Astrocyte of the hippocampus (primary cell): ENCODE measurements around the gene SSBP3.
A peak's percentile ranks its signal among the peaks of the same experiment; 100 is the strongest.
"Not testable (repeated sequence)": the region's sequence is repeated elsewhere in the genome, so short reads cannot be mapped to it uniquely, and the experiment has no call there.

Source experiments
- DNase-seq: peaks from one replicate; pipeline ENCODE4 v3.0.0; 2011; ENCODE audit warnings: low read depth, low spot score

SSBP3 gene

DNA sequence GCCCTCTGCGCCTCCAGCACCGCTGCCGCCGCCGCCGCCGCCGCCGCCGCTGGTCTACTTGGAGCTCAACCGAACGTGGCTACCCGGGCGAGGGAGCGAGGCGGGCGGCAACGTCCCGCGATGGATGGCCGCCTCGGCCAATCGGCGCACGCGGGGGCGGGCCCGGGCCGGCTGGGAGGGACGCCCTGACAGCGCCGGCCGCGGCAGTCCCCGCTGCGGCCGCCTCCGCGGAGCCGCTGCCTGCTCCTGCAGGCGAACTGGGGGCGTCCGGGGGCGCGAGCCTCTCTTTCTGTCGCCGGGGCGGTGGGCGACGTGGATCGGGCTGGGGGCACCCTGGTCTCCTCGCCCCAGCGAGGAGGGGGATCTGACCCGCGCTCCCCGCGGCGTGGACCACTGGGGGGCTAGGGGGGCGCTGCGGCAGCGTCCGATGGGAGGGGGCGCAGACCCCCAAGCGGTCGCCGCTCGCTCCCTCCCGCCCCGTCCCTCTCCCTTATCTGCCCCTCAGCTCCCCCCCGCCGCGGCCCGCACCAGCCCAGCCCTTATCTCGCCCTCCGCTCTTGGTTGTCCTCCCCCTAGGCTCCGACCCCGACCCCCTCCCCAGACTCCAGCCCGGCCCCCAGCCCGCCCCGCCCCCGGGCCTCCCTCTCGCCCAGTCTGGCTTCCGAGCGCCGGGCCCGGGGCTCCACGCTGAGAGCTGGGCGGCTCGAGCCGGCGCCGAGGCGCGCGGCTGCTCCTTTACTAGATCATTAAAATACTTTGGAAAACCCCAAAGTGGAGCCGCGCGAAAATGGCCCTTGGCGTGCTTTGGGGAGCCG is at the start of gene SSBP3:
SSBP3 (minus strand) TSS at position 56 of the 815 bp plus-strand sequence.
- peak; percentile 99 for DNase-seq

DNA sequence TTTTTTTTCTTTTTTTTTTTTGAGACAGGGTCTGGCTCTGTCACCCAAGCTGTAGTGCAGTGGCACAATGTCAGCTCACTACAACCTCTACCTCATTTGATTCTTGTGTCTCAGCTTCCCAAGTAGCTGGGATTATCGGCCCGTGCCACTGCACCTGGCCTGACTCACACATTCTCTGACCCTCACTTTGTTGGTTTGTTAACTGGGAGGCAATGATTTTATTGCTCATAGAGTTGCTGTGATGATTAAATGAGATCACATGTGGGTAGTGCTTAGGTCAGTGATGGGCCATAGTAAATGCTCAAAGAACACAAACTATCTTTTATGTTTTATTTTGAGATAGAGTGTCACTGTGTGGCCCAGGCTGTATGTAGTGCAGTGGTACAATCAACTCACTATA is 47.3 kb upstream of the SSBP3 start:
- DNase-seq: no peak

DNA sequence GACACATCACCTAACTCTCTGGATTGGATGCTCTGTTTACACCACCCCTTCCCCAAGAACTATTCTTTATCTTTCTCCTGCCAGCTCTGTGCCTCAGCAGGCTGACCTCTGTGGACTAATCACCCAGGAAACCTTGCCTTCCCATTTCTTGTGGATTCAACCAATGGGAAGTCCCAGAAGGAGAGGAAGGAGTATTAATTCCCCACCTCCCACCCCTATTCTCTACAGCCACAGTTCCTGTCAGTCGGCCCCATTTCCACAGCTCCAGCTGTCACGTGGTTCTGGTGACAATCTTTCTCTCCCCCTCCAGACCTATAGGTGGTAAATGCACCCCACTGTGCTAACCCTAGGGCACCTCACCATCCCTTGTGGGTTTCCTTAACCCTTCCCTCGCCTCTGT is 46.8 kb upstream of the SSBP3 start:
- no peak for DNase-seq

DNA sequence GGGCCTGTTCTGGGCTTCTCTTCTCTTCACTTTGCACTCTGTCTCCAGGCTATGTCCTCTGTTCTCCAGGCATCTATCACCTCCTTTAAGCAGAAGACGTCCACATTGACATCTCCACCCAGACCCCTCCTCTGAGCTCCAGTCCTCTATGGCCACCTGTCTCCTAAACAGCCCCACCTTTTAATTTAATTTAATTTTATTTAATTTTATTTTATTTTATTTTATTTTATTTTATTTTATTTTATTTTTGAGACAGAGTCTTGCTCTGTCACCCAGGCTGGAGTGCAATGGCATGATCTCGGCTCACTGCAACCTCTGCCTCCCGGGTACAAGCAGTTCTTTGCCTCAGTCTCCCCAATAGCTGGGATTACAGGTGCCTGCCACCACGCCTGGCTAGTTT is 43.2 kb upstream of the SSBP3 start:
- not testable (repeated sequence) for DNase-seq

DNA sequence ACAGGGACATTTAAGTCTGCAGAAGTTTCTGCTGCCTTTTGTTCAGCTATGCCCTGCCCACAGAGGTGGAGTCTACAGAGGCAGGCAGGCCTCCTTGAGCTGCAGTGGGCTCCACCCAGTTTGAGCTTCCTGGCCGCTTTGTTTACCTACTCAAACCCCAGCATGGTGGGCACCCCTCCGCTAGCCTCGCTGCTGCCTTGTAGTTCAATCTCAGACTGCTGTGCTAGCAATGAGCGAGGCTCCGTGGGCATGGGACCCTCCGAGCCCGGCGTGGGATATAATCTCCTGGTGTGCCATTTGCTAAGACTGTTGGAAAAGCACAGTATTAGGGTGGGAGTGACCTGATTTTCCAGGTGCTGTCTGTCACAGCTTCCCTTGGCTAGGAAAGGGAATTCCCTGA is 42.6 kb upstream of the SSBP3 start:
- not testable (repeated sequence) for DNase-seq

DNA sequence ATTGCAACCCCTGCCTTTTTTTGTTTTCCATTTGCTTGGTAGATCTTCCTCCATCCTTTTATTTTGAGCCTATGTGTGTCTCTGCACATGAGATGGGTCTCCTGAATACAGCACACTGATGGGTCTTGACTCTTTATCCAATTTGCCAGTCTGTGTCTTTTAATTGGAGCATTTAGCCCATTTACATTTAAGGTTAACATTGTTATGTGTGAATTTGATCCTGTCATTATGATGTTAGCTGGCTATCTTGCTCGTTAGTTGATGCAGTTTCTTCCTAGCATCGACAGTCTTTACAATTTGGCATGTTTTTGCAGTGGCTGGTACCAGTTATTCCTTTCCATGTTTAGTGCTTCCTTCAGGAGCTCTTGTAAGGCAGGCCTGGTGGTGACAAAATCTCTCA is 40.9 kb upstream of the SSBP3 start:
- DNase-seq: not testable (repeated sequence)

DNA sequence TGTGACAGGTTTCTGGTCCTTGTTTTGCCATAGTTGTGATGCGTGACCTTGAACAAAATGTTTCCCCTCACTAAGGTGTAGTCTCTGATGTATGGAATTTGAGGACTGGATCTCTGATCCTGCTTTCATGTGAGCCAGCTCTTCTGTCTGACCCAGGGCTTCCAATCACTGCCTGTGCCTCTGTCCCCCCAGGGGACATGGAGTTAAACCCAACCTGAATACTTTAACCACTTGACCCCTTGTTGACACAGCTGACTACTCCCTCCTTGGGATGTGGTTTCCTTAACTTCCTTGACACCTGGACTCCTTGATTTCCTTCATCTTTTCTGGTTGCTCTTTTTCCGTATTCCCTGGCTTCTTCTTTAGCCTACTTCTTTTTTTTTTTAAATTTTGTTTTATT is 36.0 kb upstream of the SSBP3 start:
- DNase-seq: no peak

DNA sequence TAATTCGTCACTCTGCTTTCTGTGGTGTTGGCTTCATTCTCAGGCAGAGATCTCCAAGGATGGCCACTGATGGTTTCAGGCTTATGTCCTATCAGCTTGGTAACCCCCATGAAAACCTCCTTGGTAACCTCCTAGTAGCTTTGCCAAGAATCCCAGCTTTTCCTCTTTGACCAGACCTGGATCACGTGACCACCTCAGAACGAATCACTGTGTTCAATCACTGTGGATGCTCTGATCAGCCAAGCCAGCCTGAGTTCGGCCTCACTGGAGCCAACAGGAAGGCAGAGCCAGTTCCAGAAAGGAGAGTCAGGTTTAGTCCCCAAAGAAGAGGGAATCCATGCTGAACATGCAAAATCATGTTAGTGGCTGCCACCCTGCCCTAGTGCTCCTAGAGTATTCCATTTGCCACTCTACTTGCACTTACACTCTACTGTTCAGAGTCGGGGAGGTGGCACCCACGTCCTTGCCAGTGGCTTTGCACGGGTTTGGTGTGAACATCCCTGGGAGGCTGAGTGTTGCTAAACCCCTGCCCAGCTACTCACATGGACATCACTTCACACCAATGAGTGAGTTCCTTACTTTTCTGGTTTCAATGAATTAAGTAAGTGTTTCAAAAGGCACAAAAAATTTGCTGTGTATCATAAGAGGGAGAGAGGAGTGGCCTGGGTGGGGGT is 33.5 kb upstream of the SSBP3 start:
- DNase-seq: no peak

DNA sequence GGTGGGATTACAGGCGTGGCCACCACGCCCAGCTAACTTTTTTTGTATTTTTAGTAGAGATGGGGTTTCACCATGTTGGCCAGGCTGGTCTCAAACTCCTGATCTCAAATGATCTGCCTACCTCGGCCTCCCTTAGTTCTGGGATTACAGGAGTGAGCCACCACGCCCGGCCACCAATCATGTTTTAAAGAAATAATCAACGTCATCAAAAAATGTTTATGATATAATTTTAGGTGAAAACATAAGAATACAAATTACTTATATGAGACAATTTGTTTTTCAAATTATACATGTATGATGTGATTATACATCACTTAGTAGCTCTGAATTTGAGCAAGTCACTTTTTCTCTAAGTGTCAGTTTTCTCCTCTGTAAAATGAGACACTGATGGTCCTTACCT is 31.6 kb upstream of the SSBP3 start:
- DNase-seq: no peak

DNA sequence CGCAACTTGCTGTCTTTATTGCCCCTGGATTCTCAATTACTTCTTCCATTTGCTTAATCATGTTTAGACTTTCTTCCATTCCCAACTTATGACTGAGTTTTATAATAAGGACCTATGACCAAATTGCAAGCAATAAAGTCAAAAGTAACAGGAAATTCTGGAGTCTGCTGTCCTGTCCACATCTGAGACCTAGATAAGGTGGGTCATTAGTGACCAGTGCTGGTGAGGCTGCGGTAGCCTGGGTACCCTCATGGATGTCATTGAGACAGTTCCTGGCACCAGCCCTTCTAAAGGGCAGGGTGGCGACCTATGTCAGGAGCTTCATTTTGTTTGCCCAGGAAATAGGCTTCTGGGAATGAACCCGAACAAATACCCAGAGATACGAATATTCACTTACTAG is 30.6 kb upstream of the SSBP3 start:
- DNase-seq: no peak

DNA sequence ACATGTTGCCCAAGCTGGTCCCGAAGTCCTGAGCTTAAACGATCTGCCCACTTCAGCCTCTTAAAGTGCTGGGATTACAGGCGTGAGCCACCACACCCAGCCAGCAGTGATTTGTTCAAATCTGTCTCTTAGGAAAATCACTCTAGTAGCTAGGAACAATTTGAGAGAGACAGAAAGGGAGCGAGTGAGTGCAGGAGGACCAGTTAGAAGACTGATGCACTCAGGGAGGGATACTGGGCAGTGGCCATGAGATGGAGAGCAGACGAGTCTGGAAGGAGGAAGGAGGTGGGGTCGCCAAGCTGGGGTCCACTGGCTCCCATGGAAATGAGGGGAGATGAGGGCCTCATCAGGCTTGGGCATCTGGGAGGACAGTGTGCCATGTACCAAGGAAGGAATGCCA is 23.6 kb upstream of the SSBP3 start:
- DNase-seq: no peak

DNA sequence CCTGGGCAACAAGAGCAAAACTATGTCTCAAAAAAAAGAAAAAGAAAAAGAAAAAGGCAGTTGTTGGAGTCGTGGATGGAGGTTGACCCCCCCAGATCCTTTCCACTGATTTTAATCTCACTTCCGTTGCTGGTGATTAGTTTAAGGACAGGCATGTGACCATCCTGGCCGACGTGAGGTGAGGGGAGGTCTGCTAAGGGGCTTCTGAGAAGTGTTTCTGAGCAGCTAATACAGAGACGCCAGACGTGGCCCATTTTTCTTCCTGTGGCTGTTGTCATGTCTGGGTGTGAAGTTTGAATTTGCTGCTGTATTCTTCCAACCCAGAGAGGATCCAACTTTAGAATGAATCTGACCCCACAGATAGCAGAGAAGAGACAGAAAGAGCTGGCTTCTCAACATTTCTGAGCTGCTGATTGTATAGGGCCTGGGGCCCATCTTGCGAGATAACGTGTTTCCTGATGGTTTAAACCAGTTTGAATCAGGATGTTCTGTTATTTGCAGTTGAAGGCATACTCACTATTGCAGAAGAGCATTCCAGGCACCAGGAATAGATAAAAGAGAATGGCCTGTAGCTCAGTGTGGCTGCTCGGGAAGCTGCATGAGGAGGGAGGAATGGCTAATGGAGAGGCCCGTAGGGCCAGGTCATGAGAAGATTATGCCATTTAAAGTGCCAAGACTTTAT is 22.8 kb upstream of the SSBP3 start:
- no peak for DNase-seq

DNA sequence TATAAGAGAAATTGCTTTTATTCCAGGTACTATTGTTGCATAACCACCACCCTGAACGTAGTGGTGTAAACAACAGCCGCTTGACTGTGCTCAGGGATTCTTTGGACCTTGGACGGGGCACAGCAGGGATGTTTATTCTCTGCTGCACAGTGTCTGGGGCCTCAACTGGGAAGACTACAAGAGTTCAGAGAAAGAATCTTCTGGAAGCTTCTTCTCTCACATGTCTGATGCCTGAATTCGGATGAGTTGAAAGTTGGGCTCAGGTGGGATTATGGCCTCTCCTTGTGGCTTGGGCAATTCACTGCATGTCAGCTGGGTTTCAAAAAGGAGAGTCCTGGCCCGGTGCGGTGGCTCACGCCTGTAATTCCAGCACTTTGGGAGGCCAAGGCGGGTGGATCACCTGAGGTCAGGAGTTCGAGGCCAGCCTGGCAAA is 19.0 kb upstream of the SSBP3 start:
- no peak for DNase-seq

DNA sequence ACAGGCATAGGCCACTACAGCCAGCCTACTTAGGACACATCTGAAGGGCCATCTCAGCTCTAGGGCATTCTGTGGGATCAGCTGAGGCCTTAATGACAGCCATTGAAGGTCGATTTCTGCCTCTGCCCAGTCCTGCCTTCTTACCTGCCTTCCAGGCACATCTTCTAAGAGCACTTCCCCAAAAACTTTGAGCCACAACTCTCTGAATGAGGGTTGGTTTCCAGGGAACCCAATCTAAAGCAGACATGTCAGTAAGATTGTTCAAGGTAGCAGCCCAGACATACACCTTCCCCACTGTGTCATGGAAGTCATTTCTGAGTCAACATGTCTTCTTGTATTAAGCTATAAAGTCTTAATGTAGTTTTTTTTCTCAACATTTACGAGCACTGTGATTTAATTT is 18.2 kb upstream of the SSBP3 start:
- DNase-seq: no peak

DNA sequence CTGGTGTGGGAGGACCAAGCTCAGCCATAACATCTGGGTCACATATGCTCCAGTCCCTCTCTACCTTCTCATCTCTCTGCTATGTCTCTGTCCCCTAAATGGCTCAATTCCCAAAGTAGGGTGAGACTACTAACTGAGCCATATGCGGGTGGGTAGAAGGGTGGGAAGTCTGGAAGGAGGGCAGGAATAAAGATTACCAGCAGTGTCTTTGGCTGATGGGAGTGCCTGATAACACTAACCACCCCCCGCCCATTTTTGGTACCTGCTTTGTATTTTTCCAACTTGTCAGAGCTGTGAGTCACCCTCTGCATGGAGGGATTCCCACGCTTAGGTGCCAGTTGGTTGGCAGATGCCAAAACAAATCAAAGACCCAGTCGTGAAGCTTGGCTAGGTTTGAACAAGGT is 14.9 kb upstream of the SSBP3 start:
- DNase-seq: peak; percentile 54

DNA sequence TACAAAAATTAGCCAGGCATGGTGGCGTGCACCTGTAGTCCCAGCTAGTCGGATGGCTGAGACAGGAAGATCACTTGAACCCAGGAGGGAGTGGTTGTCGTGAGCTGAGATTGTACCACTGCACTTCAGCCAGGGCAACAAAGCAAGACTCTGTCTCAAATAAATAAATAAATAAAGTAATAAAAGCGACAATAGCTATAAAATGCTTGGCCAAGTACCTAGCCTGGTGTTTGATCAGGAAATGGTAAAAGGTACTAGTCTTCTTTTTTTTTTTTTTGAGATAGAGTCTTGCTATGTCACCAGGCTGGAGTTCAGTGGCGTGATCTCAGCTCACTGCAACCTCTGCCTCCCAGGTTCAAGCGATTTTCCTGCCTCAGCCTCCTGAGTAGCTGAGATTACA is 12.4 kb upstream of the SSBP3 start:
- not testable (repeated sequence) for DNase-seq

DNA sequence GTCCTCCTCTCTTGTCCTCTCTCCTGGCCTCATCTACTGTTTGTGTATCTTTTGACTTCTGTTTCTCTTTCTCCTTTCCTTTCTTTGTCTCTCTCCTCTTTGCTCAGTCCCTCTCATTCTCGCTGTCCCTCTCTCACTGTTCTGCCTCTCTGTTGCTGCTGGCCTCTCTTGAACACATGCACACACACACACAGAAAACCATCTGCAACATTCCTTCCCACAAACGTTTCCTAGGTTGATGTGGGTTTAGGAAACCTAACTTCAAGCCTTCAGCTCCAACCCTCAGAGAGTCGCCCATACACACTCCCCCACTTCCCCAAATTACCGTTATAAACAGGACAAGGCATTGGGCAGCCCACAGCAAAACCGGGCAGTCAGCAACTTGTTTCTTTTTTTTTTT is 10.9 kb upstream of the SSBP3 start:
- no peak for DNase-seq

DNA sequence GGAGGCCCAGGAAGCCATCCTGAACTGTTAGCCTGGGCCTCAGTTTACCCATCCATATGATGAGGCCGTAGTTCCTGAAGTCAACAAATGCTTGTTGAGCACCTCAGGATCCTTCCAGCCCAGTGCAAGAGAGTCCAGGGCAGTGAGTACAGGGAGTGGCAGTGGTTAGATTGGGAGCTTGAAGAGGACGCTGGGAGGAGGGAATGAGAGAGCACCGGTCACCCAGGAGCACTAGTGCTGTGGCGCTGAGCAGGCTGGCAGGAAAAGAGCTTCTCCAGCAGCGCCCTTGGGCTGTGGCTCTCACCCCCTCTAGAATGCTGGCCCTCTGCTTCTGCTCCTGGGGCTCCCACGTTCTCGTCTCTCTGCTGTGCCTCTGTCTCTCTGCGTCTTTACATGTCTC is 10.2 kb upstream of the SSBP3 start:
- no peak for DNase-seq

DNA sequence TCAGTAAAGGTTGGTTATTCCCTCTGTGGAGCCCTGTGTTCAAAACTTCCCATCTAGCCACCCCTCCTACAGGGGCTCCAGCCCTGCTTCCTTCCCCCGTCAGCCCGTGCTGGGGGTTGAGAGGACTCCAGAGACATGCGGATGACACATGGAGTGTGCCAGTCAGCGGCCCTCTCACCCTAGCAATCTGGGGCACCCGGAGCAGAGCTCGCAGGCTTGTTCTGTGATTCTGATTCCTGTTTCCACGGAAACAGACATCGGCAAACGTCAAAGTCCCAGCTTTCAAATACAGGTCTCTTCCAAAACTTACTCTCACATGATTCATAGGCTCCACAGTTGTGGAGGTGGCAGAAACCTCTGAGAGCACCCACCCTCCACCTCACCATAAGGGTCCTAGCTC is 9.8 kb upstream of the SSBP3 start:
- no peak for DNase-seq

DNA sequence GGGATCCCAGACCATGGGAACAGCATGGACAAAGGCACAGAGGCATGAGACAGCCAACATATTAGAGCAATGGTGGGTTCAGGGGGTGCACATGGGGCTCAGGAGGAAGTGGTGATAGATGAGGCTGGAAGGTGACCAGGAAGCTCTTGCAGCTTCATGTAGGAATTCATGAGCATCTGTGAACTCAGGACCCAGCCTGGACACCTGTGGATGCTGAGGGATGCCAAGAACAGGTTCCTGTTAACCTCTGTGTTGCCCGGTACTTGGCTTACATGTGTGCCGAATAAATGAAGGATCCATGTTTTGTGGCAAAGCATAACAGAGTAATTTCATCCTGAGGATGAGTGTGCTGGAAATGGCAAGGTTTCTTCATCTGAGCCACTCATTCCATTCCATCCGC is 9.3 kb upstream of the SSBP3 start:
- no peak for DNase-seq

DNA sequence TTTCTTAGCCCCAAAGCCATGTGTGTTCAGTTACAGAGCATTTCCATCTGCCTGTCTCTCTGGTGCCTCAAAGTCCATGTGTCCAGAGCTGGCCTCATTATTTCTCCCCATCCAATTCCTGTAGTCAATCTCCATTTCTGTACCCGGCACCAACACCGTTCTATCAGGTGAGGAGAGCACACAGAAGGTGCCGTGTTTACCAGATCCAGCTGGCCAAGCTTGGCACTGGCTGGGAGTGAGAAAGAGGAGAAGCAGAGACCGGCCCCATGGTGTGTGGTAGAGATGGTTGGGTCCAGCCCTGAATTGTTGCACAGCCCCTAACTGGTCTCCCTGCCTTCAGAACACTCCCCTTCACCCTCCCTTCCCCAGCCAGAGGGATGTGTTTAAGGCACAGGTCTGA is 7.5 kb upstream of the SSBP3 start:
- DNase-seq: no peak

DNA sequence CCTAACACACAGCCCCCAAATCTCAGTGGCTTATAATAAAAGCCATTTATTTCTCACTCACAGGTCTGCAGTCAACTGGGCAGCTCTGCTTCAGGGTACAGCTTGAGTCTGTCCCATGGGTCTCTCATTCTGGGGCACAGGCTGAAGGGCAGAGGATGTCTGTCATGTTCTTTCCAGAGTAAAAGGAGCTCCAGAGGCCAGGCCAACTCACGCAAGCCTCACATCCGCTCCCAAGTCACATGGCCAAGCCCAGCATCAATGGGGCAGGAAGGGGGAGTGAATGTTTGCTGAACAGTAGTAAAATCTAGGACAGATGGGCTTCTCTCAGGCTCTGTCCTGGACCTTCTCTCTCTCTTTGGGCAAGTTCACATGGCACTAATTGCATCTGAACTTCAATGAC is 7.1 kb upstream of the SSBP3 start:
- DNase-seq: peak; percentile 16

DNA sequence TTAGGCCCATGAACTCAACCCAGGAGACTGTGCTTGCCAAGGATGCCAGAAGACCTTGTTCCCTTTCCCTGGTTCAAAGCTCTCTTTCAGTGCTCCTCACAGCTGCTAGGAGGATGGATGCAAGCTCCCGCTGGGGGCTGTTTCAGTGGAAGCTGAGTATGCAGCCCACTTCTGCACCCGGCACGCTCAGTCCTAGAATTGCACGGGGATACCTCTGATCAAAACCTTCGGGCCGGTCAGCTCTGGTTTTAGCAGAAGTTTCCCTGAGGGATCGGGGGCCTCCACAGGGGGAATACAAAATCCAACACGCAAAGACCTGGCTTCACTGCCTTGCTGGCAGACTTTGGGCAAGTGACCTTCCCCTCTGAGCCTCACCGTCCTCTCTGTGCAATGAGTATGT is 4.2 kb upstream of the SSBP3 start:
- no peak for DNase-seq
